Activated CD4-positive, alpha-beta memory T cell treated with anti-CD3 and anti-CD28 coated beads for 36 hours (primary cell): ENCODE results near the gene JMY. TPM values are rescaled to one million over a fixed set of nuclear protein-coding genes. Genes with fewer than 3 reads are reported as not detected.
"Not testable (repeated sequence)": the region's sequence is repeated elsewhere in the genome, so short reads cannot be mapped to it uniquely, and the experiment has no call there.

Source experiments
- CTCF ChIA-PET: fragments of 350-600 bp; sonication (Branson Sonifier 250); formaldehyde crosslinking; loops from one replicate; lab custom pipeline; 2021; ENCODE audit warnings: antibody characterized with exemption, inconsistent platforms; lab: Charles Lee
- POLR2A ChIA-PET: fragments of 350-600 bp; sonication (Branson Sonifier 250); formaldehyde crosslinking; loops from one replicate; lab custom pipeline; 2021; ENCODE audit warnings: antibody characterized with exemption; lab: Charles Lee
- DNase-seq: peaks from one replicate; pipeline ENCODE4 v3.0.0-alpha.2; 2020
- H3K27ac Mint-ChIP-seq: one replicate; pipeline ENCODE4 v1.8.0; 2021; ENCODE audit warnings: mixed read lengths
- H3K27me3 Mint-ChIP-seq: one replicate; pipeline ENCODE4 v1.8.0; 2021; ENCODE audit warnings: mixed read lengths
- H3K36me3 Mint-ChIP-seq: one replicate; pipeline ENCODE4 v1.8.0; 2021; ENCODE audit warnings: mixed read lengths
- H3K4me1 Mint-ChIP-seq: one replicate; pipeline ENCODE4 v1.8.0; 2021; ENCODE audit warnings: low read depth, mixed read lengths
- H3K4me3 Mint-ChIP-seq: one replicate; pipeline ENCODE4 v1.8.0; 2021; ENCODE audit warnings: mild to moderate bottlenecking, mixed read lengths
- H3K9me3 Mint-ChIP-seq: one replicate; pipeline ENCODE4 v1.8.0; 2021; ENCODE audit warnings: mixed read lengths
- intact Hi-C: fragments of 100-400 bp; cut with micrococcal nuclease; formaldehyde crosslinking; loops from one replicate; pipeline ENCODE4 v1.15.1; 2023
- total RNA-seq, 2 experiments: library from RNA; stranded (reverse); gene quantifications; one replicate each; pipeline ENCODE4 v1.2.3, GENCODE V29; 2021

The JMY gene
- total RNA-seq, 2 experiments from 2014 or later: 8.6 to 9.1 TPM

GRCh38 chr5:79237740-79238560 is 2.0 kb downstream of the JMY start:
- DNase-seq: no peak
- peaks cover 11% of the 10 kb centered on the region for H3K36me3 Mint-ChIP-seq
- no peaks in the 10 kb centered on the region for H3K27me3 Mint-ChIP-seq
- CTCF ChIA-PET: interaction anchor here (0.7 to 1.8 kb wide), 5 partner anchors 12 to 213 kb away, joined by 3 to 9 read pairs (median 3); no protein-coding TSS in a partner anchor
- POLR2A ChIA-PET: interaction anchor here (0.6 to 1.8 kb wide), 5 partner anchors 19 to 754 kb away, joined by 3 to 8 read pairs (median 4); partner anchors contain the start of gene HOMER1
- intact Hi-C loops: loop anchor here (1.0 to 10.0 kb wide), 5 partner anchors 254 to 1417 kb away; partner anchors contain the start of genes AP3B1, DHFR, HOMER1 and MSH3
- peak overlapping the region; percentile 87 for H3K27ac Mint-ChIP-seq
- no peaks in the 10 kb centered on the region for H3K9me3 Mint-ChIP-seq
- peaks cover 34% of the 10 kb centered on the region for H3K4me1 Mint-ChIP-seq
- H3K4me3 Mint-ChIP-seq: peak overlapping the region; percentile 92

DNA sequence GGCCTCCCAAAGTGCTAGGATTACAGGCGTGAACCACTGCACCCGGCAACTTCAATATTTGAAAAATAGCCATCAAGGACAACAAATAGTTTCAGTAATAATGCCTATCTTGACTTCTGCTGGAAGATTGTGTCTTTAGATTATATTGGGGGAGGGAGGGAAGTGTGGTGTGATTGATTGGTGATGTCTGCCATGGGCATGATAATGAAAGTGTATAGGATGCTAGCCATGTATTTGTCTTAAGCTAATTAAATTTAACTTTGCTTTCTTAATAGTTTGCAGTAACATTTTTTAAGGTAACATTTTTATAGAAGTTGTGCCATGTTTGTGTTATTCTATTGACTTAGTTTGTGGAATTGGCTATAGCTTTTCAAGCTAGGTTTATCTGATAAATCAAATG is 4.6 kb downstream of the JMY start:
- Mint-ChIP-seq H3K27me3 (no peaks in the 10 kb centered on the region), H3K4me1 (peaks cover 54% of the 10 kb centered on the region), H3K36me3 (peaks cover 11% of the 10 kb centered on the region), H3K4me3 (peak overlapping the region; percentile 50), H3K9me3 (no peaks in the 10 kb centered on the region), H3K27ac (no peak overlapping the region)
- intact Hi-C loops: no loop called here
- ChIA-PET CTCF (no interaction called here), POLR2A (no interaction called here)
- no peak for DNase-seq

DNA sequence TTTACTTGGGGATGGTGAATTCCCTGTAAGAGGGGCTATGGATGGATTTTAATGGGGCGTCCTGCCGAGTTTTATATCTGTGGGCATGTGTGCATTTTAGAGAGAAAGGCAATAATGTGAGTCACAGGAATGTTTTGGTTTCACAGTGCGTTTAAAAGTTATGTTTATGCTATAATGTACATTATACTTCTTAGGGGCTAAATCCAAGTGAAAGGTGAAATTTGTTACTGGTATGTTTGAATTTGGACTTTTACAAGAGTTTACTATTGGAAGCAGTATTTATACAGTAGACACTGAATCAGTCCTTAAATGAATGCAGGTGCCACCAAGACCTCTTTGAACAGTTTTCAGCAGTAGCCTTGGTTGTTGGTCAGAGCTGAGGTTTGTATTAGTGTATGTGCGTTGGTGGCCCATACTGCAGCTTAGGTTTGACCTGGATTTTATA is 5.6 kb downstream of the JMY start:
- H3K9me3 Mint-ChIP-seq: no peaks in the 10 kb centered on the region
- no peak overlapping the region for H3K27ac Mint-ChIP-seq
- ChIA-PET CTCF (interaction anchor here (1.4 kb wide), 1 partner anchor 109 kb away, joined by 4 read pairs; no protein-coding TSS in a partner anchor), POLR2A (no interaction called here)
- no peaks in the 10 kb centered on the region for H3K27me3 Mint-ChIP-seq
- DNase-seq: no peak
- H3K4me3 Mint-ChIP-seq: no peak overlapping the region
- peaks cover 60% of the 10 kb centered on the region for H3K4me1 Mint-ChIP-seq
- H3K36me3 Mint-ChIP-seq: peaks cover 11% of the 10 kb centered on the region
- intact Hi-C loops: no loop called here

- no peak overlapping the region for H3K4me3 Mint-ChIP-seq
- peaks cover 60% of the 10 kb centered on the region for H3K4me1 Mint-ChIP-seq
- ChIA-PET POLR2A (interaction anchor here (1.2 kb wide), 1 partner anchor 17 kb away, joined by 6 read pairs; no protein-coding TSS in a partner anchor), CTCF (interaction anchor here (0.6 to 1.4 kb wide), 2 partner anchors 109 to 227 kb away, joined by 4 to 8 read pairs; no protein-coding TSS in a partner anchor)
- no peaks in the 10 kb centered on the region for H3K9me3 Mint-ChIP-seq
- no peak for DNase-seq
- intact Hi-C loops: no loop called here
- H3K36me3 Mint-ChIP-seq: peaks cover 11% of the 10 kb centered on the region
- peak overlapping the region; percentile 42 for H3K27ac Mint-ChIP-seq
- no peaks in the 10 kb centered on the region for H3K27me3 Mint-ChIP-seq
Observed at GRCh38 chr5:79242242-79243039, 6.5 kb downstream of the JMY start.

GRCh38 chr5:79243224-79243623 is 7.3 kb downstream of the JMY start:
- Mint-ChIP-seq H3K36me3 (peaks cover 6% of the 10 kb centered on the region), H3K9me3 (no peaks in the 10 kb centered on the region), H3K4me1 (peaks cover 60% of the 10 kb centered on the region), H3K27me3 (no peaks in the 10 kb centered on the region), H3K4me3 (no peak overlapping the region), H3K27ac (no peak overlapping the region)
- POLR2A ChIA-PET: interaction anchor here (1.2 kb wide), 1 partner anchor 16 kb away, joined by 6 read pairs; no protein-coding TSS in a partner anchor
- DNase-seq: no peak
- CTCF ChIA-PET: no interaction called here
- intact Hi-C loops: no loop called here

DNA sequence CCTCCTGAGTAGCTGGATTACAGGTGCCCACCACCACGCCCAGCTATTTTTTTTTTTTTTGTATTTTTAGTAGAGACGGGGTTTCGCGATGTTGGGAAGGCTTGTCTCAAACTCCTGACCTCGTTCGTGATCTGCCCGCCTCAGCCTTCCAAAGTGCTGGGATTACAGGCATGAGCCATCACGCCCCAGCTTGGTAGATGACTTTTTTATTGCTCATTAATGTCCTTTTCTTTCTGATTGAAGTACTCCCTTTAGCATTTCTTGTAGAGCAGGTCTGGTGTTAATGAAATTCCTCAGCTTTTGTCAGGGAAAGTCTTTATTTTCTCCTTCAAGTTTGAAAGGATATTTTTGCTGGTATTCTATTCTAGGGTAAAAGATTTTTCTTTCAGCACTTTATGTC is 18.1 kb downstream of the JMY start:
- H3K36me3 Mint-ChIP-seq, H3K27ac Mint-ChIP-seq, H3K4me3 Mint-ChIP-seq, H3K27me3 Mint-ChIP-seq, DNase-seq, POLR2A ChIA-PET, H3K9me3 Mint-ChIP-seq, intact Hi-C loops: not testable (repeated sequence)
- CTCF ChIA-PET: interaction anchor here (0.6 kb wide), 1 partner anchor 135 kb away, joined by 3 read pairs; no protein-coding TSS in a partner anchor
- peaks cover 49% of the 10 kb centered on the region for H3K4me1 Mint-ChIP-seq

DNA sequence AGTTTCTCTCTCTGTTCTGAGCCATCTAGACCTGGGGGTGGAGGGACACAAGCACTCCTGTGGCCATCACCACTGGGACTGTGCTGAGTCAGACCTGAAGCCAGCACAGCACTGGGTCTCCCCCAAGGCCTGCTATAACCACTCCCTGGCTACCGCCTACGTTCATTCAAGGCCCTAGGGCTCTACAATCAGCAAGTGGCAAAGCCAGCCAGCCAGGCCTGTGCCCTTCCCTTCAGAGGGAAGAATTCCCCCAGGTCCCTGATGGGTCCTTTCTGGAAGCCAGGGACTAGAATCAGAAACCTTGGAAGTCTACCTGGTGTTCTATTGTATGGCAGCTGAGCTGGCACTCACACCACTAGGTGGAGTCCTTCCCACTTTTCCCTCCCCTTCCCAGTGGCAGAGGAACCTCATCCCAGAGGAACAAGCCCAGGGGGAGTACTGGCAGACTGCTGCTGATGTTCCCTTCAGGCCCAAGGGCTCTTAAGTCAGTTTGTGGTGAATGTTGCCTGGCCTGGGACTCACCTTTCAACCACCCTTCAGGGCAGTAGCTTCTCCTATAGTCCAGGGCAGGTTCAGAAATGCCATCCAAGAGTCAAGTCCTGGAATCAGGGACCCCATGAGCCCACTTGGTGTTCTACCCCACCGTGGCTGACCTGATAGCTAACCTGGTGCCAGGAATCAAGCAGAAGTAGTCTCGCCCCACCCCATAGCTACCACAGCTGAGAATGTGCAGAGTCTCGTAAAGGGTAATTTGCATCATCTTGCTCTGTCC is 20.0 kb downstream of the JMY start:
- CTCF ChIA-PET: no interaction called here
- no peak overlapping the region for H3K27ac Mint-ChIP-seq
- POLR2A ChIA-PET: interaction anchor here (2.2 kb wide), 1 partner anchor 19 kb away, joined by 8 read pairs; no protein-coding TSS in a partner anchor

DNA sequence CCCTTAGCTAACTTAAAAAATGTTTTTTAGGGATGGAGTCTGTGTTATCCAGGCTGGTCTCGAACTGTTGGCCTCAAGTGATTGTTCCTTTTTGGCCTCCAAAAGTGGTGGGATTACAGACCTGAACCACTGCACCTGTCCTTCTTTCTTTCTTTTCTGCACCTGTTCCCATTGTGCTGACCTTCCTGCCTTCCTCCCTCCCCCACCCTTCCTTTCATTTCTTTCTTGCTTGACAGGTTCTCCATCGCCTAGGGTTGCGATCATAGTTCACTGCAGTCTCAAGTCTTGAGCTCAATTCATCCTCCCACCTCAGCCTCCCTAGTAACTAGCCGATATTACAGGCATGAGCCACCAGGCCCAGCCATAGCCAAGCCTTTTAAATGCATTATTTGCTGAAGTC is 20.6 kb downstream of the JMY start:
- no peak overlapping the region for H3K4me3 Mint-ChIP-seq
- no peaks in the 10 kb centered on the region for H3K9me3 Mint-ChIP-seq
- no peaks in the 10 kb centered on the region for H3K27me3 Mint-ChIP-seq
- CTCF ChIA-PET: no interaction called here
- POLR2A ChIA-PET: interaction anchor here (2.2 kb wide), 1 partner anchor 20 kb away, joined by 8 read pairs; no protein-coding TSS in a partner anchor
- no peak for DNase-seq
- peaks cover 44% of the 10 kb centered on the region for H3K4me1 Mint-ChIP-seq
- intact Hi-C loops: no loop called here
- peaks cover 3% of the 10 kb centered on the region for H3K36me3 Mint-ChIP-seq
- no peak overlapping the region for H3K27ac Mint-ChIP-seq

More for the DNA sequence above, 20.0 kb downstream of the JMY start:
- H3K36me3 Mint-ChIP-seq: peaks cover 3% of the 10 kb centered on the region
- no peaks in the 10 kb centered on the region for H3K27me3 Mint-ChIP-seq
- intact Hi-C loops: no loop called here
- DNase-seq: peak; percentile 70
- no peak overlapping the region for H3K4me3 Mint-ChIP-seq
- H3K4me1 Mint-ChIP-seq: peaks cover 39% of the 10 kb centered on the region
- H3K9me3 Mint-ChIP-seq: no peaks in the 10 kb centered on the region

GRCh38 chr5:79257314-79257713 is 21.4 kb downstream of the JMY start:
- POLR2A ChIA-PET: interaction anchor here (2.2 kb wide), 1 partner anchor 20 kb away, joined by 8 read pairs; no protein-coding TSS in a partner anchor
- peaks cover 47% of the 10 kb centered on the region for H3K4me1 Mint-ChIP-seq
- H3K4me3 Mint-ChIP-seq: no peak overlapping the region
- CTCF ChIA-PET: interaction anchor here (2.0 kb wide), 1 partner anchor 124 kb away, joined by 5 read pairs; no protein-coding TSS in a partner anchor
- H3K27ac Mint-ChIP-seq: no peak overlapping the region
- H3K27me3 Mint-ChIP-seq: no peaks in the 10 kb centered on the region
- no peak for DNase-seq
- intact Hi-C loops: no loop called here
- H3K9me3 Mint-ChIP-seq: no peaks in the 10 kb centered on the region
- H3K36me3 Mint-ChIP-seq: peaks cover 3% of the 10 kb centered on the region

- CTCF ChIA-PET: interaction anchor here (1.0 to 2.0 kb wide), 3 partner anchors 22 to 234 kb away, joined by 3 to 5 read pairs (median 3); no protein-coding TSS in a partner anchor
- intact Hi-C loops: no loop called here
- Mint-ChIP-seq H3K36me3 (peaks cover 3% of the 10 kb centered on the region), H3K27ac (no peak overlapping the region), H3K4me1 (peaks cover 47% of the 10 kb centered on the region), H3K4me3 (no peak overlapping the region), H3K9me3 (no peaks in the 10 kb centered on the region), H3K27me3 (no peaks in the 10 kb centered on the region)
- no peak for DNase-seq
- POLR2A ChIA-PET: interaction anchor here (0.6 to 1.0 kb wide), 2 partner anchors 16 to 22 kb away, joined by 3 to 6 read pairs; no protein-coding TSS in a partner anchor
Observed at GRCh38 chr5:79258801-79259200, 22.9 kb downstream of the JMY start.

- no peak overlapping the region for H3K4me3 Mint-ChIP-seq
- peaks cover 3% of the 10 kb centered on the region for H3K36me3 Mint-ChIP-seq
- ChIA-PET POLR2A (interaction anchor here (1.0 kb wide), 1 partner anchor 17 kb away, joined by 6 read pairs; no protein-coding TSS in a partner anchor), CTCF (interaction anchor here (0.9 to 2.0 kb wide), 4 partner anchors 23 to 234 kb away, joined by 3 to 5 read pairs (median 3); no protein-coding TSS in a partner anchor)
- no peaks in the 10 kb centered on the region for H3K27me3 Mint-ChIP-seq
- intact Hi-C loops: no loop called here
- peaks cover 43% of the 10 kb centered on the region for H3K4me1 Mint-ChIP-seq
- H3K9me3 Mint-ChIP-seq: no peaks in the 10 kb centered on the region
- H3K27ac Mint-ChIP-seq: no peak overlapping the region
- no peak for DNase-seq
Observed at GRCh38 chr5:79259383-79259782, 23.5 kb downstream of the JMY start.
